Peyer's patch (tissue), 4 donors: ENCODE data around the gene GMPPB. TPM values are rescaled to one million over a fixed set of nuclear protein-coding genes. Genes with fewer than 3 reads are reported as not detected.

Experiments
- DNase-seq, 3 donors: peaks; one replicate each; pipeline ENCODE4 v3.0.0-alpha.2; 2017 to 2019
- H3K27ac ChIP-seq, 4 donors: fragments of 200-600 bp; sonication (generic); one replicate each; pipeline ENCODE4 v1.5.1; 2016 to 2019
- H3K27me3 ChIP-seq, 2 donors: fragments of 200-600 bp; sonication (generic); one replicate each; pipeline ENCODE4 v1.5.1; 2019
- H3K36me3 ChIP-seq, 3 donors: fragments of 200-600 bp; sonication (generic); one replicate each; pipeline ENCODE4 v1.5.1; 2016 to 2019
- H3K4me1 ChIP-seq, 4 donors: fragments of 200-600 bp; sonication (generic); one replicate each; pipeline ENCODE4 v1.5.1; 2016 to 2019
- H3K4me3 ChIP-seq, 4 donors: fragments of 200-600 bp; sonication (generic); 1 replicate in 3 of 4; 2 replicates in 1 of 4; pipeline ENCODE4 v1.5.1; 2016 to 2019; ENCODE audit warnings: mild to moderate bottlenecking in 1 of 4
- H3K9me3 ChIP-seq, 4 donors: fragments of 200-600 bp; sonication (generic); one replicate each; pipeline ENCODE4 v1.5.1; 2016 to 2019; ENCODE audit warnings: mild to moderate bottlenecking in 1 of 4
- CTCF ChIP-seq, 6 experiments: fragments of 450-650 bp in 4 of 6; fragments of 200-600 bp in 2 of 6; sonication (generic) in 1 of 6; IDR thresholded peaks; one replicate each; pipeline ENCODE4 v1.5.1; 2017 to 2019; ENCODE audit warnings: antibody characterized with exemption in 6 of 6, mild to moderate bottlenecking in 3 of 6, moderate library complexity in 1 of 6
- POLR2A ChIP-seq, 2 donors: fragments of 450-650 bp; IDR thresholded peaks; one replicate each; pipeline ENCODE4 v1.5.1; 2017; ENCODE audit warnings: antibody characterized with exemption in 2 of 2, mild to moderate bottlenecking in 2 of 2, moderate library complexity in 2 of 2
- total RNA-seq, 4 donors: library from RNA; depleted of rRNA; stranded (reverse); fragments of >200 nt; gene quantifications; one replicate each; pipeline ENCODE4 v1.1.0, GENCODE V29; 2016

The GMPPB gene
- total RNA-seq, 4 donors from 2014 or later: 35.4 to 46.4 (median 40.7) TPM

- TF ChIP-seq CTCF (IDR thresholded peaks at IDR 0.05) (no peak), POLR2A (IDR thresholded peaks at IDR 0.05) (no peak)
- H3K4me3 ChIP-seq: no peak overlapping the region
- H3K27ac ChIP-seq: no peak overlapping the region
- DNase-seq: no peak
- peaks cover 0 to 37% (median 0%) of the 10 kb centered on the region in 3 donors for H3K36me3 ChIP-seq
- peaks cover 0 to 15% (median 3%) of the 10 kb centered on the region in 4 donors for H3K4me1 ChIP-seq
- H3K9me3 ChIP-seq: no peaks in the 10 kb centered on the region
- H3K27me3 ChIP-seq: no peaks in the 10 kb centered on the region
These were observed 8.8 kb downstream of the GMPPB start for GRCh38 chr3:49714728-49715550.

GRCh38 chr3:49713336-49714105 is 10.2 kb downstream of the GMPPB start:
- Histone ChIP-seq H3K4me1 (peaks cover 0 to 5% (median 0%) of the 10 kb centered on the region in 4 donors), H3K36me3 (peaks cover 0 to 37% (median 0%) of the 10 kb centered on the region in 3 donors), H3K27me3 (no peaks in the 10 kb centered on the region), H3K4me3 (no peak overlapping the region), H3K9me3 (no peaks in the 10 kb centered on the region), H3K27ac (no peak overlapping the region)
- TF ChIP-seq CTCF (IDR thresholded peaks at IDR 0.05) (no peak), POLR2A (IDR thresholded peaks at IDR 0.05) (no peak)
- peak in 1 of 3 donors; percentile 36 for DNase-seq

GRCh38 chr3:49712631-49713317 is 11.0 kb downstream of the GMPPB start:
- Histone ChIP-seq H3K4me3 (no peak overlapping the region), H3K9me3 (no peaks in the 10 kb centered on the region), H3K4me1 (no peaks in the 10 kb centered on the region), H3K27ac (no peak overlapping the region), H3K36me3 (peaks cover 0 to 37% (median 0%) of the 10 kb centered on the region in 3 donors), H3K27me3 (no peaks in the 10 kb centered on the region)
- no peak for TF ChIP-seq CTCF (IDR thresholded peaks at IDR 0.05)
- TF ChIP-seq POLR2A (IDR thresholded peaks at IDR 0.05): no peak
- peak in 1 of 3 donors; percentile 49 for DNase-seq

GRCh38 chr3:49712166-49712565 is 11.6 kb downstream of the GMPPB start:
- Histone ChIP-seq H3K27me3 (no peaks in the 10 kb centered on the region), H3K4me1 (no peaks in the 10 kb centered on the region), H3K4me3 (no peak overlapping the region), H3K36me3 (peaks cover 0 to 37% (median 0%) of the 10 kb centered on the region in 3 donors), H3K27ac (no peak overlapping the region), H3K9me3 (no peaks in the 10 kb centered on the region)
- DNase-seq: no peak
- no peak for TF ChIP-seq CTCF (IDR thresholded peaks at IDR 0.05)
- no peak for TF ChIP-seq POLR2A (IDR thresholded peaks at IDR 0.05)

- Histone ChIP-seq H3K27ac (no peak overlapping the region), H3K36me3 (peaks cover 0 to 41% (median 0%) of the 10 kb centered on the region in 3 donors), H3K27me3 (no peaks in the 10 kb centered on the region), H3K4me3 (no peak overlapping the region), H3K9me3 (no peaks in the 10 kb centered on the region), H3K4me1 (no peaks in the 10 kb centered on the region)
- TF ChIP-seq CTCF (IDR thresholded peaks at IDR 0.05): no peak
- no peak for TF ChIP-seq POLR2A (IDR thresholded peaks at IDR 0.05)
- DNase-seq: no peak
These were observed 12.3 kb downstream of the GMPPB start for GRCh38 chr3:49711489-49711888.
